Measurements from ENCODE around the gene RGS4. TPM values are rescaled to one million over a fixed set of nuclear protein-coding genes. Genes with fewer than 3 reads are reported as not detected.

Gene RGS4
- total and polyA plus RNA-seq, 2 donors, result 0.66 to 0.84 TPM

- H3K27ac ChIP-seq (ENCODE audit: low read depth in 1 of 2, low read length in 1 of 2), result no peak overlapping the region
- no peak for DNase-seq (ENCODE audit: low read depth in 6 of 9, low spot score in 9 of 9)
- no peak overlapping the region for H3K4me3 ChIP-seq (ENCODE audit: low read length in 2 of 2)
- H3K36me3 ChIP-seq (ENCODE audit: control insufficient read depth in 2 of 2, insufficient read depth in 2 of 2, low read length in 1 of 2), result no peaks in the 10 kb centered on the region
- H3K9me3 ChIP-seq (ENCODE audit: control insufficient read depth in 2 of 2, insufficient read depth in 1 of 2, low read length in 1 of 2), result no peaks in the 10 kb centered on the region
- no peaks in the 10 kb centered on the region for H3K4me1 ChIP-seq (ENCODE audit: control insufficient read depth in 2 of 2, insufficient read depth in 2 of 2, low read length in 2 of 2)
- 75% methylated on average over 4 of the region's 4 CpGs for WGBS
- H3K27me3 ChIP-seq (ENCODE audit: control insufficient read depth in 2 of 2, insufficient read depth in 1 of 2, low read length in 1 of 2), result no peaks in the 10 kb centered on the region
Measured at GRCh38 chr1:163104385-163105099, 35.4 kb downstream of the RGS4 start.

- H3K4me1 ChIP-seq (ENCODE audit: control insufficient read depth in 2 of 2, insufficient read depth in 2 of 2, low read length in 2 of 2), result no peaks in the 10 kb centered on the region
- no peak overlapping the region for H3K4me3 ChIP-seq (ENCODE audit: low read length in 2 of 2)
- no peaks in the 10 kb centered on the region for H3K36me3 ChIP-seq (ENCODE audit: control insufficient read depth in 2 of 2, insufficient read depth in 2 of 2, low read length in 1 of 2)
- no peak overlapping the region for H3K27ac ChIP-seq (ENCODE audit: low read depth in 1 of 2, low read length in 1 of 2)
- H3K9me3 ChIP-seq (ENCODE audit: control insufficient read depth in 2 of 2, insufficient read depth in 1 of 2, low read length in 1 of 2), result no peaks in the 10 kb centered on the region
- H3K27me3 ChIP-seq (ENCODE audit: control insufficient read depth in 2 of 2, insufficient read depth in 1 of 2, low read length in 1 of 2), result no peaks in the 10 kb centered on the region
- 89% methylated on average over 2 of the region's 2 CpGs for WGBS
- no peak for DNase-seq (ENCODE audit: low read depth in 6 of 9, low spot score in 9 of 9)
Measured at GRCh38 chr1:163106364-163106987, 37.3 kb downstream of the RGS4 start.

- H3K4me3 ChIP-seq (ENCODE audit: low read length in 2 of 2), result no peak overlapping the region
- no peak for DNase-seq (ENCODE audit: low read depth in 6 of 9, low spot score in 9 of 9)
- H3K36me3 ChIP-seq (ENCODE audit: control insufficient read depth in 2 of 2, insufficient read depth in 2 of 2, low read length in 1 of 2), result no peaks in the 10 kb centered on the region
- no peaks in the 10 kb centered on the region for H3K9me3 ChIP-seq (ENCODE audit: control insufficient read depth in 2 of 2, insufficient read depth in 1 of 2, low read length in 1 of 2)
- H3K27ac ChIP-seq (ENCODE audit: low read depth in 1 of 2, low read length in 1 of 2), result no peak overlapping the region
- no peaks in the 10 kb centered on the region for H3K27me3 ChIP-seq (ENCODE audit: control insufficient read depth in 2 of 2, insufficient read depth in 1 of 2, low read length in 1 of 2)
- WGBS, result 95% methylated on average over 5 of the region's 5 CpGs
- no peaks in the 10 kb centered on the region for H3K4me1 ChIP-seq (ENCODE audit: control insufficient read depth in 2 of 2, insufficient read depth in 2 of 2, low read length in 2 of 2)
Measured at GRCh38 chr1:163107655-163108054, 38.5 kb downstream of the RGS4 start.

- H3K9me3 ChIP-seq (ENCODE audit: control insufficient read depth in 2 of 2, insufficient read depth in 1 of 2, low read length in 1 of 2), result no peaks in the 10 kb centered on the region
- H3K4me3 ChIP-seq (ENCODE audit: low read length in 2 of 2), result no peak overlapping the region
- no peak overlapping the region for H3K27ac ChIP-seq (ENCODE audit: low read depth in 1 of 2, low read length in 1 of 2)
- no peak for DNase-seq (ENCODE audit: low read depth in 6 of 9, low spot score in 9 of 9)
- no peaks in the 10 kb centered on the region for H3K27me3 ChIP-seq (ENCODE audit: control insufficient read depth in 2 of 2, insufficient read depth in 1 of 2, low read length in 1 of 2)
- H3K36me3 ChIP-seq (ENCODE audit: control insufficient read depth in 2 of 2, insufficient read depth in 2 of 2, low read length in 1 of 2), result no peaks in the 10 kb centered on the region
- WGBS, result 85% methylated on average over 1 of the region's 1 CpG
- no peaks in the 10 kb centered on the region for H3K4me1 ChIP-seq (ENCODE audit: control insufficient read depth in 2 of 2, insufficient read depth in 2 of 2, low read length in 2 of 2)
Measured at GRCh38 chr1:163115887-163116286, 46.7 kb downstream of the RGS4 start.

GRCh38 chr1:163119707-163120106, 50.5 kb downstream of the RGS4 start:
- Histone ChIP-seq H3K27me3 (ENCODE audit: control insufficient read depth in 2 of 2, insufficient read depth in 1 of 2, low read length in 1 of 2) (no peaks in the 10 kb centered on the region), H3K27ac (ENCODE audit: low read depth in 1 of 2, low read length in 1 of 2) (no peak overlapping the region), H3K4me1 (ENCODE audit: control insufficient read depth in 2 of 2, insufficient read depth in 2 of 2, low read length in 2 of 2) (no peaks in the 10 kb centered on the region), H3K4me3 (ENCODE audit: low read length in 2 of 2) (no peak overlapping the region), H3K9me3 (ENCODE audit: control insufficient read depth in 2 of 2, insufficient read depth in 1 of 2, low read length in 1 of 2) (no peaks in the 10 kb centered on the region), H3K36me3 (ENCODE audit: control insufficient read depth in 2 of 2, insufficient read depth in 2 of 2, low read length in 1 of 2) (no peaks in the 10 kb centered on the region)
- no peak for DNase-seq (ENCODE audit: low read depth in 6 of 9, low spot score in 9 of 9)

GRCh38 chr1:163120372-163120771, 51.2 kb downstream of the RGS4 start:
- Histone ChIP-seq H3K36me3 (ENCODE audit: control insufficient read depth in 2 of 2, insufficient read depth in 2 of 2, low read length in 1 of 2) (no peaks in the 10 kb centered on the region), H3K27me3 (ENCODE audit: control insufficient read depth in 2 of 2, insufficient read depth in 1 of 2, low read length in 1 of 2) (no peaks in the 10 kb centered on the region), H3K4me1 (ENCODE audit: control insufficient read depth in 2 of 2, insufficient read depth in 2 of 2, low read length in 2 of 2) (no peaks in the 10 kb centered on the region), H3K4me3 (ENCODE audit: low read length in 2 of 2) (no peak overlapping the region), H3K9me3 (ENCODE audit: control insufficient read depth in 2 of 2, insufficient read depth in 1 of 2, low read length in 1 of 2) (no peaks in the 10 kb centered on the region), H3K27ac (ENCODE audit: low read depth in 1 of 2, low read length in 1 of 2) (no peak overlapping the region)
- no peak for DNase-seq (ENCODE audit: low read depth in 6 of 9, low spot score in 9 of 9)
- 49% methylated on average over 1 of the region's 1 CpG for WGBS

- Histone ChIP-seq H3K27ac (ENCODE audit: low read depth in 1 of 2, low read length in 1 of 2) (no peak overlapping the region), H3K36me3 (ENCODE audit: control insufficient read depth in 2 of 2, insufficient read depth in 2 of 2, low read length in 1 of 2) (no peaks in the 10 kb centered on the region), H3K27me3 (ENCODE audit: control insufficient read depth in 2 of 2, insufficient read depth in 1 of 2, low read length in 1 of 2) (no peaks in the 10 kb centered on the region), H3K4me3 (ENCODE audit: low read length in 2 of 2) (no peak overlapping the region), H3K4me1 (ENCODE audit: control insufficient read depth in 2 of 2, insufficient read depth in 2 of 2, low read length in 2 of 2) (no peaks in the 10 kb centered on the region), H3K9me3 (ENCODE audit: control insufficient read depth in 2 of 2, insufficient read depth in 1 of 2, low read length in 1 of 2) (no peaks in the 10 kb centered on the region)
- WGBS, result 76% methylated on average over 4 of the region's 4 CpGs
- DNase-seq (ENCODE audit: low read depth in 6 of 9, low spot score in 9 of 9), result no peak
Measured at GRCh38 chr1:163124812-163125211, 55.7 kb downstream of the RGS4 start.

Other genes starting within 250 kb of the RGS4 start
- under 0.01 TPM for gene CCDC190, start 208.2 kb upstream of the RGS4 start, total RNA-seq
- gene CCDC190, start 208.2 kb upstream of the RGS4 start, polyA plus RNA-seq, result 0.32 TPM
- 9.2 TPM for gene RGS5, start 133.6 kb downstream of the RGS4 start, total RNA-seq
- 26.2 TPM for gene RGS5, start 133.6 kb downstream of the RGS4 start, polyA plus RNA-seq

All from thymus (tissue), 11 donors.